ENCODE measurements around the gene PRKCZ. TPM values are rescaled to one million over a fixed set of nuclear protein-coding genes. Genes with fewer than 3 reads are reported as not detected.

PRKCZ gene
- polyA plus RNA-seq, 2 donors, result 21.2 to 34.3 TPM

- Histone ChIP-seq H3K9me3 (ENCODE audit: control insufficient read depth in 2 of 2, insufficient read depth in 1 of 2, low read depth in 1 of 2, low read length in 1 of 2) (no peaks in the 10 kb centered on the region), H3K36me3 (ENCODE audit: control insufficient read depth in 2 of 2, insufficient read depth in 2 of 2, low read length in 1 of 2) (peaks cover 0 to 44% of the 10 kb centered on the region in 2 donors), H3K4me3 (ENCODE audit: low read depth in 1 of 2, low read length in 2 of 2) (no peak overlapping the region), H3K27me3 (ENCODE audit: control insufficient read depth in 1 of 2, insufficient read depth in 2 of 2, low read length in 2 of 2) (no peaks in the 10 kb centered on the region), H3K4me1 (ENCODE audit: control insufficient read depth in 2 of 2, insufficient read depth in 2 of 2, low read length in 1 of 2) (peaks cover 0 to 4% of the 10 kb centered on the region in 2 donors), H3K27ac (ENCODE audit: low read depth in 2 of 2, low read length in 1 of 2) (no peak overlapping the region)
- 73 to 75% methylated on average over 28 of the region's 28 CpGs for WGBS, 2 donors
Observed at GRCh38 chr1:2179283-2180013, 129.2 kb downstream of the PRKCZ start.

- Histone ChIP-seq H3K4me1 (ENCODE audit: control insufficient read depth in 2 of 2, insufficient read depth in 2 of 2, low read length in 1 of 2) (peaks cover 0 to 4% of the 10 kb centered on the region in 2 donors), H3K9me3 (ENCODE audit: control insufficient read depth in 2 of 2, insufficient read depth in 1 of 2, low read depth in 1 of 2, low read length in 1 of 2) (no peaks in the 10 kb centered on the region), H3K36me3 (ENCODE audit: control insufficient read depth in 2 of 2, insufficient read depth in 2 of 2, low read length in 1 of 2) (peaks cover 4 to 53% of the 10 kb centered on the region in 2 donors), H3K27ac (ENCODE audit: low read depth in 2 of 2, low read length in 1 of 2) (no peak overlapping the region), H3K27me3 (ENCODE audit: control insufficient read depth in 1 of 2, insufficient read depth in 2 of 2, low read length in 2 of 2) (no peaks in the 10 kb centered on the region), H3K4me3 (ENCODE audit: low read depth in 1 of 2, low read length in 2 of 2) (no peak overlapping the region)
- WGBS, 2 donors, result 88 to 92% methylated on average over 58 of the region's 58 CpGs
Observed at GRCh38 chr1:2180297-2181245, 130.4 kb downstream of the PRKCZ start.

DNA sequence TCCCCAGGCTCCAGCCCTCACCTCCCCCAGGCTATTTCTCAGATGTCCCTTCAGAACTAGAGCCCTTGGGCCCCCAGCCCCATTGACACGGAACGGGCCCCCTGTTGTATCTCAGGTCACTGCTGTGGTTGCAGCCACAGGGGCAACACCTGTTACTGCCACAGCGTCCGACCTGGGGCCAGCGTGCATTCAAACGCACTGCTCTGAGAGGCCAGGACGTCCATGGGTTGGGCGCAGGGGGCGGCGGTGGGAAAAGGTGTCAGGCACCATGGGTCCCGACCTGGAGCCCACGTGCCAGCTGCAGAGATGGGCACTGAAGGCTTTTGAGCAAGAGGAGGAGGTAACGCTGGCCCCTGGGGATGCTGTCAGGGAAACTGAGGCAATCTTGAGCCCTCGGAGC, 131.1 kb downstream of the PRKCZ start:
- Histone ChIP-seq H3K4me3 (ENCODE audit: low read depth in 1 of 2, low read length in 2 of 2) (no peak overlapping the region), H3K27ac (ENCODE audit: low read depth in 2 of 2, low read length in 1 of 2) (no peak overlapping the region), H3K27me3 (ENCODE audit: control insufficient read depth in 1 of 2, insufficient read depth in 2 of 2, low read length in 2 of 2) (no peaks in the 10 kb centered on the region), H3K9me3 (ENCODE audit: control insufficient read depth in 2 of 2, insufficient read depth in 1 of 2, low read depth in 1 of 2, low read length in 1 of 2) (no peaks in the 10 kb centered on the region), H3K4me1 (ENCODE audit: control insufficient read depth in 2 of 2, insufficient read depth in 2 of 2, low read length in 1 of 2) (peaks cover 0 to 4% of the 10 kb centered on the region in 2 donors), H3K36me3 (ENCODE audit: control insufficient read depth in 2 of 2, insufficient read depth in 2 of 2, low read length in 1 of 2) (peaks cover 4 to 48% of the 10 kb centered on the region in 2 donors)
- 92 to 98% methylated on average over 14 of the region's 14 CpGs for WGBS, 2 donors

GRCh38 chr1:2181752-2182151, 131.5 kb downstream of the PRKCZ start:
- WGBS, 2 donors, result 91 to 93% methylated on average over 11 of the region's 11 CpGs
- Histone ChIP-seq H3K4me1 (ENCODE audit: control insufficient read depth in 2 of 2, insufficient read depth in 2 of 2, low read length in 1 of 2) (peaks cover 0 to 4% of the 10 kb centered on the region in 2 donors), H3K27ac (ENCODE audit: low read depth in 2 of 2, low read length in 1 of 2) (no peak overlapping the region), H3K4me3 (ENCODE audit: low read depth in 1 of 2, low read length in 2 of 2) (no peak overlapping the region), H3K27me3 (ENCODE audit: control insufficient read depth in 1 of 2, insufficient read depth in 2 of 2, low read length in 2 of 2) (no peaks in the 10 kb centered on the region), H3K36me3 (ENCODE audit: control insufficient read depth in 2 of 2, insufficient read depth in 2 of 2, low read length in 1 of 2) (peaks cover 4 to 45% of the 10 kb centered on the region in 2 donors), H3K9me3 (ENCODE audit: control insufficient read depth in 2 of 2, insufficient read depth in 1 of 2, low read depth in 1 of 2, low read length in 1 of 2) (no peaks in the 10 kb centered on the region)

DNA sequence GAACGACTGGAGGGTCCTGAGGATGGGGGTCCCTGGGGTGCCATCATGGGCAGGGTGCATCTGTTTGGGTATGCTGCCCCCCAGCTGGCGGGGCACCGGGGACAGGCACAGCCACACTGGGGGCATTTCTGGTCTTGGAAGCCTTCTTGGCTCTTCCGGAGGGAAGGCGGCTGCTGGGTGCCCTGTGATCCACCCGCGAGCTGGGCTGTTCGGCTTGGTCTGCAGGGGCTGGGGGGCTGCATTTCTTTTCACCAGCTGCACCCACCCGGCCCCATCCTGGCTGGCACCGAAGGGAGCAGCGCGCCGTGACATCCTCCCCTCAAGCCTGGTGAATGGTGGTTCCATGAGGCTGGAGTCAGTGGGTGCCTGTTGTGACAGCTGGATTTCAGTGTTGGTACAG, 132.2 kb downstream of the PRKCZ start:
- Histone ChIP-seq H3K36me3 (ENCODE audit: control insufficient read depth in 2 of 2, insufficient read depth in 2 of 2, low read length in 1 of 2) (peaks cover 4 to 40% of the 10 kb centered on the region in 2 donors), H3K4me3 (ENCODE audit: low read depth in 1 of 2, low read length in 2 of 2) (no peak overlapping the region), H3K27ac (ENCODE audit: low read depth in 2 of 2, low read length in 1 of 2) (no peak overlapping the region), H3K4me1 (ENCODE audit: control insufficient read depth in 2 of 2, insufficient read depth in 2 of 2, low read length in 1 of 2) (peaks cover 0 to 4% of the 10 kb centered on the region in 2 donors), H3K27me3 (ENCODE audit: control insufficient read depth in 1 of 2, insufficient read depth in 2 of 2, low read length in 2 of 2) (no peaks in the 10 kb centered on the region), H3K9me3 (ENCODE audit: control insufficient read depth in 2 of 2, insufficient read depth in 1 of 2, low read depth in 1 of 2, low read length in 1 of 2) (no peaks in the 10 kb centered on the region)
- WGBS, 2 donors, result 94 to 96% methylated on average over 13 of the region's 13 CpGs

- WGBS, 2 donors, result 84 to 87% methylated on average over 15 of the region's 15 CpGs
- H3K9me3 ChIP-seq (ENCODE audit: control insufficient read depth in 2 of 2, insufficient read depth in 1 of 2, low read depth in 1 of 2, low read length in 1 of 2), result no peaks in the 10 kb centered on the region
- H3K4me1 ChIP-seq (ENCODE audit: control insufficient read depth in 2 of 2, insufficient read depth in 2 of 2, low read length in 1 of 2), result peaks cover 0 to 6% of the 10 kb centered on the region in 2 donors
- no peak overlapping the region for H3K27ac ChIP-seq (ENCODE audit: low read depth in 2 of 2, low read length in 1 of 2)
- H3K27me3 ChIP-seq (ENCODE audit: control insufficient read depth in 1 of 2, insufficient read depth in 2 of 2, low read length in 2 of 2), result no peaks in the 10 kb centered on the region
- H3K4me3 ChIP-seq (ENCODE audit: low read depth in 1 of 2, low read length in 2 of 2), result no peak overlapping the region
- H3K36me3 ChIP-seq (ENCODE audit: control insufficient read depth in 2 of 2, insufficient read depth in 2 of 2, low read length in 1 of 2), result peaks cover 4 to 27% of the 10 kb centered on the region in 2 donors
Observed at GRCh38 chr1:2183937-2184334, 133.7 kb downstream of the PRKCZ start.

DNA sequence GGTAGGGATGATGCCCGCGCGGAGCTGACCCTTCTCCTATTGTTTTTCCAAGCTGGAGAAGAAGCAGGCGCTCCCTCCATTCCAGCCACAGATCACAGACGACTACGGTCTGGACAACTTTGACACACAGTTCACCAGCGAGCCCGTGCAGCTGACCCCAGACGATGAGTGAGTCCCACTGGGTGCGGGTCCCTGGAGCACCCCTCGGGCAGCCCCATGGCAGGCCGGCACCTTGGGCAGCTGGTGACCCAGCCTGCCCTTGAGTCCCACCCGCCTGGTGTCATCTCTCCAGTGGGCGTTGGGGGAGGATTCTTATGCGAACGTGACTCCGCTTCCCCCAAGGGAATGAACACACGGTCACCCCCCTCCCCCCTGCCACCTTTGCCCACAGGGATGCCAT, 134.3 kb downstream of the PRKCZ start:
- 88 to 89% methylated on average over 18 of the region's 18 CpGs for WGBS, 2 donors
- no peaks in the 10 kb centered on the region for H3K27me3 ChIP-seq (ENCODE audit: control insufficient read depth in 1 of 2, insufficient read depth in 2 of 2, low read length in 2 of 2)
- H3K27ac ChIP-seq (ENCODE audit: low read depth in 2 of 2, low read length in 1 of 2), result no peak overlapping the region
- H3K9me3 ChIP-seq (ENCODE audit: control insufficient read depth in 2 of 2, insufficient read depth in 1 of 2, low read depth in 1 of 2, low read length in 1 of 2), result no peaks in the 10 kb centered on the region
- H3K4me1 ChIP-seq (ENCODE audit: control insufficient read depth in 2 of 2, insufficient read depth in 2 of 2, low read length in 1 of 2), result peaks cover 0 to 6% of the 10 kb centered on the region in 2 donors
- H3K36me3 ChIP-seq (ENCODE audit: control insufficient read depth in 2 of 2, insufficient read depth in 2 of 2, low read length in 1 of 2), result peaks cover 4 to 23% of the 10 kb centered on the region in 2 donors
- no peak overlapping the region for H3K4me3 ChIP-seq (ENCODE audit: low read depth in 1 of 2, low read length in 2 of 2)

- peaks cover 0 to 9% of the 10 kb centered on the region in 2 donors for H3K4me1 ChIP-seq (ENCODE audit: control insufficient read depth in 2 of 2, insufficient read depth in 2 of 2, low read length in 1 of 2)
- H3K9me3 ChIP-seq (ENCODE audit: control insufficient read depth in 2 of 2, insufficient read depth in 1 of 2, low read depth in 1 of 2, low read length in 1 of 2), result no peaks in the 10 kb centered on the region
- peaks cover 4 to 23% of the 10 kb centered on the region in 2 donors for H3K36me3 ChIP-seq (ENCODE audit: control insufficient read depth in 2 of 2, insufficient read depth in 2 of 2, low read length in 1 of 2)
- H3K27me3 ChIP-seq (ENCODE audit: control insufficient read depth in 1 of 2, insufficient read depth in 2 of 2, low read length in 2 of 2), result no peaks in the 10 kb centered on the region
- 94 to 95% methylated on average over 33 of the region's 33 CpGs for WGBS, 2 donors
- H3K27ac ChIP-seq (ENCODE audit: low read depth in 2 of 2, low read length in 1 of 2), result no peak overlapping the region
- no peak overlapping the region for H3K4me3 ChIP-seq (ENCODE audit: low read depth in 1 of 2, low read length in 2 of 2)
Observed at GRCh38 chr1:2184934-2185333, 134.7 kb downstream of the PRKCZ start.

GRCh38 chr1:2185880-2186855, 136.0 kb downstream of the PRKCZ start:
- WGBS, 2 donors, result 92 to 94% methylated on average over 38 of the region's 38 CpGs
- Histone ChIP-seq H3K4me1 (ENCODE audit: control insufficient read depth in 2 of 2, insufficient read depth in 2 of 2, low read length in 1 of 2) (peaks cover 7 to 20% of the 10 kb centered on the region in 2 donors), H3K9me3 (ENCODE audit: control insufficient read depth in 2 of 2, insufficient read depth in 1 of 2, low read depth in 1 of 2, low read length in 1 of 2) (no peaks in the 10 kb centered on the region), H3K27me3 (ENCODE audit: control insufficient read depth in 1 of 2, insufficient read depth in 2 of 2, low read length in 2 of 2) (no peaks in the 10 kb centered on the region), H3K27ac (ENCODE audit: low read depth in 2 of 2, low read length in 1 of 2) (no peak overlapping the region), H3K4me3 (ENCODE audit: low read depth in 1 of 2, low read length in 2 of 2) (no peak overlapping the region), H3K36me3 (ENCODE audit: control insufficient read depth in 2 of 2, insufficient read depth in 2 of 2, low read length in 1 of 2) (peaks cover 4 to 17% of the 10 kb centered on the region in 2 donors)

Data from esophagus (tissue), 2 donors.